Measurements from ENCODE around the gene UPB1.

UPB1 gene

GRCh38 chr22:24474649-24475255 lies 20.4 kb upstream of the UPB1 start:
- H3K4me3 ChIP-seq (replicated peaks; ENCODE audit: low read depth, low read length): no peak overlapping the region
- DNase-seq (ENCODE audit: low read depth): no peak
- TF ChIP-seq CTCF (IDR thresholded peaks at IDR 0.05; ENCODE audit: low read length, missing control alignments): no peak

- DNase-seq (ENCODE audit: low read depth): no peak
- TF ChIP-seq CTCF (IDR thresholded peaks at IDR 0.05; ENCODE audit: low read length, missing control alignments): no peak
Measured at GRCh38 chr22:24481641-24482040, 13.5 kb upstream of the UPB1 start.

GRCh38 chr22:24482575-24482974 lies 12.6 kb upstream of the UPB1 start:
- DNase-seq (ENCODE audit: low read depth): peak; percentile 78
- H3K4me3 ChIP-seq (replicated peaks; ENCODE audit: low read depth, low read length): no peak overlapping the region
- no peak for TF ChIP-seq CTCF (IDR thresholded peaks at IDR 0.05; ENCODE audit: low read length, missing control alignments)

More at GRCh38 chr22:24481641-24482040, 13.5 kb upstream of the UPB1 start:
- no peak overlapping the region for H3K4me3 ChIP-seq (replicated peaks; ENCODE audit: low read depth, low read length)

GRCh38 chr22:24482998-24483397 lies 12.1 kb upstream of the UPB1 start:
- TF ChIP-seq CTCF (IDR thresholded peaks at IDR 0.05; ENCODE audit: low read length, missing control alignments): no peak
- H3K4me3 ChIP-seq (replicated peaks; ENCODE audit: low read depth, low read length): no peak overlapping the region
- DNase-seq (ENCODE audit: low read depth): no peak

- H3K4me3 ChIP-seq (replicated peaks; ENCODE audit: low read depth, low read length): no peak overlapping the region
- TF ChIP-seq CTCF (IDR thresholded peaks at IDR 0.05; ENCODE audit: low read length, missing control alignments): no peak
- no peak for DNase-seq (ENCODE audit: low read depth)
Measured at GRCh38 chr22:24483976-24484545, 11.1 kb upstream of the UPB1 start.

GRCh38 chr22:24485170-24485569 lies 10.0 kb upstream of the UPB1 start:
- no peak for DNase-seq (ENCODE audit: low read depth)
- no peak for TF ChIP-seq CTCF (IDR thresholded peaks at IDR 0.05; ENCODE audit: low read length, missing control alignments)

GRCh38 chr22:24485608-24486007 lies 9.5 kb upstream of the UPB1 start:
- no peak for DNase-seq (ENCODE audit: low read depth)
- TF ChIP-seq CTCF (IDR thresholded peaks at IDR 0.05; ENCODE audit: low read length, missing control alignments): no peak
- H3K4me3 ChIP-seq (replicated peaks; ENCODE audit: low read depth, low read length): no peak overlapping the region

More at GRCh38 chr22:24485170-24485569, 10.0 kb upstream of the UPB1 start:
- no peak overlapping the region for H3K4me3 ChIP-seq (replicated peaks; ENCODE audit: low read depth, low read length)
